Activated T-helper 1 cell treated with anti-CD3 and anti-CD28 coated beads, Interleukin-2, amount 50 U/mL, for 16 hours (primary cell): ENCODE data around the gene TASP1.

Experiments used
- DNase-seq, 2 donors: peaks; one replicate each; pipeline ENCODE4 v3.0.0-alpha.2; 2020; ENCODE audit warnings: low read depth in 1 of 2, low spot score in 1 of 2

The TASP1 gene

GRCh38 chr20:13443690-13444089, 195.0 kb downstream of the TASP1 start:
- DNase-seq: no peak

GRCh38 chr20:13442986-13443385, 195.7 kb downstream of the TASP1 start:
- DNase-seq: no peak

GRCh38 chr20:13441388-13441787, 197.3 kb downstream of the TASP1 start:
- DNase-seq: no peak

- no peak for DNase-seq
These were observed 202.2 kb downstream of the TASP1 start for GRCh38 chr20:13436530-13436929.

- DNase-seq: no peak
These were observed 206.6 kb downstream of the TASP1 start for GRCh38 chr20:13432126-13432525.

DNA sequence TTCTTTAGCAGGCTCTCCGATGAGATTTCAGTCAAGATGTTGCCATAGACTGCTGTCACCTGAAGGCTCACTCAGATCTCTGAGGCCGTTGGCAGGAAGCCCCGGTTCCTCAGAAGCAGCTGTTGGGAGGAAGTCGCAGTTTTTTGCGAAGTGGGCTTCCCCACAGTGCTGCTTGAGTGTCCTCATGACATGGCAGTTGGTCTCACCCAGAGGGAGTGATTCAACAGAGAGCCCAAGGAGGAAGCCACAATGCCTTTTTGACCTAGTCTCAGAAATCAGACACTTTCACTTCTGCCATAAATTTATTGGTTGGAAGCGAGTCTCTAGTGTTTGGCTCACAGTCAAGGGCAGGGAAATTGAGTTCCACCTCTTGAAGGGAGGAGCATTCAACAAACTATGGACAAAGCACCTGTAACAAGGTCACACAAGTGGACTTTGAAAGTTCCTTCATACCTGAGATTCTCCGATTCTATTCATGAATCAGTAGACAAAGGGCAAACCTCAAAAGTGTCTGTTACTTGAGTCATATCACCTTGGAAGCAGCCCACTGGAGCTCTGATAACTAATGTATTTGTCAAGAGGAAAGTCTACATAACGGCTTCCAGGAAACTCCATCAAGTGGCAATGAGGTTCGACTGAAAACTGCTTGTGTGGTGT, 208.3 kb downstream of the TASP1 start:
- DNase-seq: no peak

DNA sequence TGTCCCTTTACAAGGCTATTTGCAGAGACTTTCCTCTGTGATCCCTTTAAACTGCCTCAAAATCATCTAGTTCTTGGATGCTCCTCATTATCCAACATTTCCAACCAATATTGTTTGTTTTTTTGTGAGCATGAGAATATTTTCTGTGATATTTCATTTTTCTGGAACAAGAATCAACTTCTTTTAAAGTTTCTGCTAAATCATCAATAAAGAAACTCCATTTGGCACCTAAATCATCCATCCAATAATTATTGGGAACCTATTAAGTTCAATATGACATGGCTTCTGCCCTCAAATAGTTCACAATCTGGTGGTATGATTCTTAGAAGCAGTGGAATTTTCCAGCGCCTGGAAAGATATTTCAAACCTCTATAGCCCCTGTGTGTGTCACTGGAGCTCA, 210.0 kb downstream of the TASP1 start:
- DNase-seq: no peak

GRCh38 chr20:13426870-13427269, 211.9 kb downstream of the TASP1 start:
- no peak for DNase-seq

- DNase-seq: no peak
These were observed 213.2 kb downstream of the TASP1 start for GRCh38 chr20:13425381-13426135.

DNA sequence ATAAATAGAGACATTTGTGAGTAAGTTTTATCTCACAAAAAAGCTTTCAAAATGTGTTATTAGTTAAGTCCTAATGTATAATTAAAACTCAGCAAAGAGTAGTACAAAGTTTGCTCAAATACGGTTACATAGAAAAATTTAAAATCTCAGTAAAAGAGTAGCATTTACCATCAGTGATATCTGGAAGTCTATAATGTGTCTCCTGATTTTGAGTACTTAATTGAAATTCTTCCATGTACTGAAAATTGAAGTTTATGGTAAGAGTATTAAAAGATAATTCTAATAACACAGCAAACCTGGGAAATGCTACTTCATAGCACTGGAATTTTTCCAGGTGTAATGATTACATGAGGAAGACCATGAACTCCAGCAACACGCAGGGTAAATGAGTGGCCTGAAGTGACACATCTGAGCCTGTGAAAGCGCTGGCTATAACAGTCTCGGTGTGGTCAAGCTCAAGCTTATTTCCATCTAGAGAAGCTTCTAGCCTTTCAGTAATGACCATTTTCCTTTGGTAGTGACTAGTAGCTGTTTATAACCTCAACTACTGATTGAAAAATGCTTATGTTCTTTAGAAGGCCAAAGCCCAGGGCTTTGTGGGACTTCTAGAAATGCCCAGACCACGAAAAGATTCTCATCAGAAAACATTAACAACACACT, 214.4 kb downstream of the TASP1 start:
- no peak for DNase-seq

GRCh38 chr20:13423472-13424173, 215.1 kb downstream of the TASP1 start:
- no peak for DNase-seq

GRCh38 chr20:13422637-13423036, 216.1 kb downstream of the TASP1 start:
- DNase-seq: no peak

GRCh38 chr20:13420625-13421024, 218.1 kb downstream of the TASP1 start:
- no peak for DNase-seq

DNA sequence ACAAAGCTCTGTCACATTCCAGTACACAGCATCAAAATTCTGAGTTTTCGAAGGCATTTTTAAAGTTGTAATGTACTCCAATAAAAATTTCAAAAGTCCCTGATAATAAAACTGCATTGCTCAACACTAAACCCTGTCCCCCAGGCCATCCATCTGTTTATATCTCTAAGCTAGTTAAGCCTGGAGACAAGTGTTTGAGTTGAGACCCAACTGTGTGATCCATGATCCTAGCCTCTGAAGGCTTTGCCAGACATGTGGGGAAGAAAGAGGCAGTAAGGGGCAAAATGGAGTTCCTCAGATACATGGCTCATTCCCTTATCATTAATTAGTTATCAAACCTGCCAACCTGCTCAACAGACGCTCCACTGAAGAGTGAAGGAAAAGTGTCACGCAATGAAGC, 219.3 kb downstream of the TASP1 start:
- no peak for DNase-seq

GRCh38 chr20:13418263-13419229, 220.2 kb downstream of the TASP1 start:
- no peak for DNase-seq

GRCh38 chr20:13416531-13416930, 222.2 kb downstream of the TASP1 start:
- no peak for DNase-seq

GRCh38 chr20:13412806-13413445, 225.8 kb downstream of the TASP1 start:
- DNase-seq: no peak

- no peak for DNase-seq
These were observed 234.4 kb downstream of the TASP1 start for GRCh38 chr20:13404293-13404692.

DNA sequence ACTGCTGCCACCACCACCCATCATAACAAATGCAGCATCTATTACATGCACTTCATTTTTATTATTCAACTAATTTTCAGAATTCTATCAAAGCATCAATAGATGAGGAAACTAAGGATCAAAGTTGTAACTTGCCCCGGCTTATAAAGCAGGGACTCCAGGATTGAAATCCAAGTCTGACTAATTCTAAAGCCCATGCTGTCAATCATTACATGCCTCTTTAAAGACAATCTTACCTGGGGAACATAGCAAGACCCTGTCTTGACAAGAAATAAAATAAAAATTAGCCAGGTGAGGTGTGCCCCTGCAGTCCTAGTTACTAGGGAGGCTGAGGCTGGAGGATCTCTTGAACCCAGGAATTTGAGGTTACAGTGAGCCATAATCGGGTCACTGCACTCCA, 235.3 kb downstream of the TASP1 start:
- no peak for DNase-seq

GRCh38 chr20:13402986-13403385, 235.7 kb downstream of the TASP1 start:
- no peak for DNase-seq
